NCI-H82 treated with DMSO at 0.1 percent for 48 hours (cell line): ENCODE results near the gene CNGA2.
A peak's percentile ranks its signal among the peaks of the same experiment; 100 is the strongest.

Source experiments
- DNase-seq: peaks from one replicate; lab custom pipeline; 2025; ENCODE audit not compliant: unreplicated experiment; lab: John Stamatoyannopoulos, UW

Gene CNGA2

DNA sequence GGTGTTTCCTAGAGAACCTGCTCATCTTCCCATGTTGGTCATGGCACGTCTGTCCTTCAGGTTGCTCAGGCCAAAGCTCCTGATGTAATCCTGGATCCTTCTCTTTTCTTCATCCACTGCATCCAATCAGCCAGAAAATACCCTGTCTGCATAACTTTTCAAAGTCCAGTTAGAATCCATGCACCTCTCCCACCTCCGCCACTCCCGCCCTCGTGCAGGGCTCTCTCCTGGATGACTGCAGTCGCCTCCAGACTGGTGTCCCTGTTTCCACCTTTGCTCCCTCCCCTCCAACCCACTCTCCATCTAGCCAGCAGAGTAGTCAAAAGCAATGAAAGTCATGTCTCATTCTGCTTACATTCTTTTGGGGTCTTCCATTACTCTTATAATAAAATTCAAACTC, 16.0 kb downstream of the CNGA2 start:
- DNase-seq: no peak

DNA sequence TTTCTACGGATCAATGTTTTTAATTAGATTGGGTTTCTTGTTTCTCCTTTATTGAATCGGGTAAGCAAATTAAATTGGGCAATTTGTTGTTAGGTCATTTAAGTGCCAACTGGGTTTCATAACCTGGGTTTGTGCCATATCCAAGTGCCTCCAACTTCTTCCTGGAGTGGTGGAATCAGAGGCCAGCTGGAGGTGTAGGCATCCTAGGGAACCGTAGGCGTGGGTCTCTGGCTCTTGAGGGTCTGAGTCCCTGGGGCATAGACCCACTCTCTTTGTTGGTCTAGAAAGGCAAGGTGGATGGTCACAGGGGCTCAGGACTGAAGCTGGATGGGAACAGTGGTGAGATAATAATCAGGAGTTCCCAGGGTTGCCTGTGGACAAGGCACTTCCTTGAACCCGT, 18.3 kb downstream of the CNGA2 start:
- DNase-seq: no peak

DNA sequence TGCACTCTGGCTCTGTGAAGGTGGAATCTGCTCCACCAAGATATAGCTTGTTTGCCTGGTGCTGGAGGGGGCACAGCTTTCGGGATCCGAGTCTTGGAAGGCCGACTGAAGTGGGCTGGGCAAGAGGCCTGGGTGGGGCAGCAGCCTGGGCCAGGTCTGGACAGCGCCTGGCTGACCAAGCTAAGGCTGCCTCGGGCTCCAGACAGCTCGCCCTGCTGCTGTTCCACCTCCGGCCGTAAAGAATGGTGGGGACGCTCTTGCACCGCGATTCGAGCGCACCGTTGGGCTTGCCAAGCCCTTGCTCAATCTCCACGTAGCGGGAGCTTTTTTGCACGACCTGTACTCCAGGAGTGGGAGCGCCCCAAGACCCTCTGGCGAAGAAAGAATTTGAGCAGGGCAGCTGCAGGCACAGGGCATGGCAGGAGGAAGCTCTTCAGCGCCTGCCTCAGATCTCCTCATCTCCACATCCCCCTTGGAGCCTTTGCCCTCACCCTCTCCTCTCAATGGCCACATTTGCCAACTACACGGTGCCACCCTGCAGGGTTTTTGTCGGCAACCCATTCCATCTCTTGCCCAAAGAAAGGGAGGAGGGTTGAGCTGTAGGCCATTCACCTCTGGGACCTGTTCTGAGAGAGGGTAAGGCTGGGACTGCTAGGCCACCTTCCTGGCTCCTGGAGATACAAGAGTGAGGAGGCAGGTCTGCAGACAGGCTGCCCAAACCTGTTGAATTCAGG, 18.9 kb downstream of the CNGA2 start:
- DNase-seq: peak; percentile 25

DNA sequence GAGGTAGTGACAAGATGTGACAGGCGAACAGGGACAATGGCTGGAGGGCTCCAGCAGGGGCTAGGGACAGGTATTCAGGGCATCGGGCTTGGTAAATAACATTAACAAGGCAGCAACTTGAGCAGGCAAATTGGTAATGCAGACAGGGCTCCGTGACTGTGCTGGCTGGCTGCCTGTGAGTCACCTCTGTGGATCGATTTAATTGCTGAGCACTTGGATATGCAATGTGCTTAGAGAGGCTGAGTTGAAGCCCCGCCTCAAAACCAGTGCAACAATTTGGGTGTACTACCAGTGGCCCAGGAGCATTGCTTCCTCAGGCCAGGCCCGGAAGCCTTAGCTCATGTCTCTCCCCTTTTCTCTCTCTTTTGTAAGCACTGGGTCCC, 19.5 kb downstream of the CNGA2 start:
- no peak for DNase-seq

DNA sequence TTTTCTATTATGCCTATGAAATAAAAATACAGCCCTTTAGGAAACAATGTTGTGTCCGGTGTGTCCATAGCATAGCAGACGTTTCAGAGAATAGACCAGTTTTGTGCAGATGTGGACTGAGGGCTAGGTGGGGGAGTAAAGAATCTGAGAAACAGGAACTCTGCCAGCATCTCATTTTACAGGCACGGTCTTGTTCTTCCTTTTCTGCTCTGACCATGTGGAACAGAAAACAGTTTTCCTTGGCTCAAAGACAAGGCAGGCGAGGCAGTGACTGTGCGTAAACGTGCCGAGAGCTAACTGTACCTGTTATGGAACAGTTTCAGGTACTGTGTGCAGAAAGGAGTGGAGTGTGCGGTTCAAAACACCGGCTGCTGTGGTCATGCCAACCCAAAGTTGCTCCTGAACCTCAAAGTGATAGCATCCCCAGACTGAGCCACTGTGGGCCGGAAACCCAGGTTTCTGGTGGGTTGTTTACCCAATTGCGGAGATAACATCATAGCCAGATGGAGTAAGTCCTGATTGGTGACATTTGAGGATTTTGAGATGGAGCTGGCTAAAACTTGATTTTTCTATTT, 20.2 kb downstream of the CNGA2 start:
- no peak for DNase-seq

DNA sequence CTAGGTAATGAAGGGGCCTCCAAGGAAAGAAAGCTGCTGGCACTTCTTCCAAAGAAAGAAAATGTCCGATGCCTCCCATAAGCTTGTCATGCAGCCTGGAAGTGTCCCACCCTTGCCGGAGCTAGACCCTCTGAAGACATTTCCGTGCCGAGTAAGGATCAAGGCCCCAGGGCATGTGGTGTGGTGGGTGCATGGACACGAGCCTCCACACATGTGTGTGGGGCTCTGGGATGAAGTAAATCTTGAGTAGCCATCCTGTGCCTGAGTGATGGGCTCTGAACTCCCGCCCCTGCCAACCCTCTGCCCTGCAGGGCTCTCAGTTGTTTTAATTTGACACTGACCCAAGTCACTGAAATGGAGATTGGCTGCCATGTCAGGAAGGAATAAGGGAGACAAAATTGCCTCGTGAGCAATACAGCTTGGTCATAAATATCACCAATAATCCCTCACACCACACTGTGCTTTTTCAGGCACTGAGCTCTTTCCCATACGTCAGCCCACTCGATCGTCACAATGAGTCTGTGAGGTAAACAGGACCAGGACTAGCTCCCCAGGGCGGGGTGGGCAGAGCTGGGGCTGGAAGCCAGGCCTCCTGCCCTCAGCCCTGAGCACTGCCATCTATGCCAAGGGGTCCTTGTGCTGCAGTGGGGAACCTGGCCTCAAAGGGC, 24.6 kb downstream of the CNGA2 start:
- DNase-seq: no peak

DNA sequence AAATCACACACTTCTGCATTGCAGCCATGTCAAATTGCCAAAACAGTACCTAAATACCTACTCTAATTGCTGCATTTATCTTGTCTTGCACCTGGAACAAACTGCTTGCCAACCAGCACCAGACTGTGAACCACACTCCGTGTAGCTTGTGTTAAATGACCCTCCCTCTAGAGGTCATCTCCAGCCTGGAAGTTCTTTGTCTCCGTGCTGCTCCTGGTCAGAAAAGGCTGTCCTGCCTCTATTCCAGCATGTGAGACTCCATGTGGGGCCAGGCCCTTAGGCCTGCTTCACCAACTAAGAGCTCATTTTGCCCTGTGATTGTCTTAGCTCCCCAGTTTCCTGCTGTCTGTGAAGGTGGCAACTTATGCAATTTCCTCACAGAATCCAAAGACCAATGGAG, 28.3 kb downstream of the CNGA2 start:
- no peak for DNase-seq

DNA sequence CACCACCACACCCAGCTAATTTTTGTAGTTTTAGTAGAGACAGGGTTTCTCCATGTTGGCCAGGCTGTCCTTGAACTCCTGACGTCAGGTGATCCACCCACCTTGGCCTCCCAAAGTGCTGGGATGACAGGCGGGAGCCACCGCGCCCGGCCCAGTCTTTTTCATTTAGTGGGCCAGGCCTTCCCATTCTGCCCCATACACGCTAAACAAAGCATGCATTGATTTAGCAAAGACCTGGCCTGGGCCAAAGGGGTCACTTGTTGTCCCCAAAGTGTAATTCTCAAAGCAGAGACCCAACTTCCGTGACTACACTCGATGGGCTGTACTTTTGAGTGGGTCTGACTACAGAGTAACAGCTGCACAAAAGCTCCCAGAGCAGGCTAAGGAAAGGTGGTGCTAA, 29.2 kb downstream of the CNGA2 start:
- DNase-seq: no peak

DNA sequence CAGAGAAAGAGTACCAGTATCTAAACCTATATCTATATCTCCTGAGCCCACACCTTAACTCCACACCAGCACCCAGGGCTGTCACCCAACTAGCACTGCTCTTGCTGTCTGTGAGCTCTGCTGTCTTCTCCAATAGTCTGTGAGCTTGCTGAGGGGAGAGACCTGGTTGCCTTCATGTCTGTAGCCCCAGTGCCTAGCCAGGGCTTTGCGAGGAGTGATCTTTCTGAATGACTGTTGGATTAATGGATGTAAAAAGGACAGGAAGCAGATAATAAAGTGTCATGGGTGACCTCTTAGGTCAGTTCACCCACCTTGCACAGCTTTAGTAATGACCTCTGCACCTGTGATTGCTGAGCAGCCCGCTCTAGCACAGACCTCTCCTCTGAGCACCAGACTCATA, 30.5 kb downstream of the CNGA2 start:
- no peak for DNase-seq

DNA sequence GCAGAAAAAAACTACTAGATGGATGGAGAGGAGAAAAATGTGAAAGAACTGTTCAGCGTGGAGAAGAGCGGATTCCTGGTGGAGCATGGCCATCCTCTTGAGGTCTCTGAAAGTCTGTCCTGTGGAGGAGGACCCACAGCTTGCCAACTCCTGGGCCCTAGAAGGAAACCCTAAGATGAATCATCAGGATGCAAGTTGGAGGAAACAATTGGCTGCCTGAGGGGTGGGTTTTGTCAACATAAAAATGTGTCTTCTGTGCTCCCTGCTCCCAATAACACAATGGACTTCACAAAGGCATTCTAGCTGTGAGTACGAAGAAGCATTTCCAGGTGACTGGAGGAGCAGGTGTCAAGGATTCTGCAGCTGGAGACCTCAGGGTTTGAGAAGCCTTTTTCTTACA, 37.2 kb downstream of the CNGA2 start:
- DNase-seq: no peak

DNA sequence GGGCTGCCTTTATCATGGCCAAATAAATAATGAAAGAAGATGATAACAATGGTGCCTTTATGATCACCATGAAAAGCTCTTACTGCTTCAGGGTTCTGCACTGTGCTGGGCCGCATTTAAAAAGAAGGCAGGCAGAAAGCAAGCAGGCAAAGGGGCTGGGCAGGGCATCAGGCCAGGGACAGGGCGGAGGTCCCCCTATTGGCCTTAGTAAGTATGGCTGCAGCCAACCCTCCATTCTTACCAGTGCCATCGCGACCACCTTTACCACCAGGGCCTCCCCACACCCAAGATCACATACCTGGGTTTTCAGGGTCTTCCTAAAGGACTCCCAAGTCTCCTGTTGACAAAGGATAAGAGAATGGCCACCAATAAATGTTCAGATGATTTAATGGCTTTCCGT, 38.9 kb downstream of the CNGA2 start:
- no peak for DNase-seq

DNA sequence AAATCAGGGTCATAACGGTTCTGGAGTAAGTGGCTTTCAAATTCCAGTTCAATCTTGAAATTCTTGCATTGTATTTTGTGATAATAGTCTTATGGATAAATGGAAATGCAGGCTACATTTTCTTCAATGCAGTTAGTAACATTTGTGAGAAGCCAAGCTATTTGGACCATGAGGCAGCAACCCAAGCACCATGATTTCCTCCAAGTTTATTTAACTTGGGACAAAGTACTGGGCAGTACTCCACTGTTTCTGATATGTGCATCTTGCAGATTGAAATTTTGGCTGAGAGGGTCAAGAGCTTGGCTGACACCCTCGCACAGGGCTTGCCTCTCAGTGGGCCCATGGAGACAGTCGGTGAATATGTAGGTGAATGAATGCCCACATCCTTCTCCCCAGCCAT, 39.9 kb downstream of the CNGA2 start:
- DNase-seq: no peak

DNA sequence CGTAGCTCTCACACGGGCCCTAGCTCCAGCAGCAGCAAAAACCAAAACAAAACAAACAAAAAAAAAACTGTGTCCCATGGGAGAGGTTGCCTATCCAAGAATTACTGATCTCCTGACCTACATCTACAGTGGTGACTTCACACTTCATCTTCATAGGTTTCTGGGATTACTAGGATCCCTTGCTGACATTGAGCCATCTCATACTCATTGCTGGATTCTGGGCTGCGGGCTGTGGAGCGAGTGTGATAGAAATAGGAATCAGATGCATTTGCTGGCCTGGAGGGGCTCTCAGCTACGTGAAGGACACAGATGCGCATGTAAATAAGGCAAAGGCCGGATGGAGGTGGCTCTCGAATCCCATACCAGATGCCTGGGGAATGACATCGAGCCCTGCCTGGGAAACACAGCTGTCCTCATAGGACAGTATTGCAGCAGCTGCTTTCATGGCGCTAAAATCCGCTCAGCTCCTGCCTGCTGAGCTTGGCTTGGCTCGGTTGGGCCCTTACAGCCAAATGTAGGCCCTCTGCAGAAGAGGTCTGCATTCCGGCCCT, 41.7 kb downstream of the CNGA2 start:
- DNase-seq: no peak

DNA sequence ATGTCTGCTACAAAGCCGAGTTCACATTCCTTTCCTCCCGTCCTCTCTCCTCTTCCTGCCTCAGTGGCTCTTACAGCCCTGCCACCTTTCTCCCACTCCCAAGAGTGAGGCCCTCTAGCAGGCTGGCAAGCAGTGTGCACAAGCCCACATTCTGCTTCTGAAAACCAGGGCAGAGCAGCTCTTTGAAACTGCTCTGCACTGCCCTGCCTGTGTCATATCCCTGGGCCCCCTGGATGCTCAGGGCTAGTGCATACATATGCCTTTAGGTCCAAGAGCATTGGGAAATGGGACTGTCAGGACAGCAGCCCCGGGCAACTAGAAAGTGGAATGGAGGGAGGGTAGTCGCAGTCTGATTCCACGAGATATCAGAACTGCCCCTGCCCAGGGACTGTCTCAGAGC, 42.4 kb downstream of the CNGA2 start:
- DNase-seq: no peak

DNA sequence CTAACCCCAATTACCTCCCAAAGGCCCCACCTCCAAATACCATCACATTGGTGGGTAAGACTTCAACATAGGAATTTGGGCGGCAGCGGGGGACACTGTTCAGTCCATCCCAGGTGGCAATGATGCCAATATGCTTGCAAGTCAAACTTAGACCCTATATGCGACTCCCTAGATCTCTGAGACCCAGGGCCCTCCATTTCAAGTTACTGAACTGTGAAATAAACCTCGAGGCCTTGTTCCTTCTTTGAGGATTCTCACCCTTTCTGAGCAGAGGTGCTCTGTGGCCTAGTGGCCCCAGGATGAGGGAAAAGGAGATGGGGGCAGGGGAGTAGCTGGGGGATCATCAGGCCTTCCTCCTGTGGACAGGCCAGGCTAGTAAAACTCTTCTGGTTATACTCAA, 44.7 kb downstream of the CNGA2 start:
- no peak for DNase-seq

DNA sequence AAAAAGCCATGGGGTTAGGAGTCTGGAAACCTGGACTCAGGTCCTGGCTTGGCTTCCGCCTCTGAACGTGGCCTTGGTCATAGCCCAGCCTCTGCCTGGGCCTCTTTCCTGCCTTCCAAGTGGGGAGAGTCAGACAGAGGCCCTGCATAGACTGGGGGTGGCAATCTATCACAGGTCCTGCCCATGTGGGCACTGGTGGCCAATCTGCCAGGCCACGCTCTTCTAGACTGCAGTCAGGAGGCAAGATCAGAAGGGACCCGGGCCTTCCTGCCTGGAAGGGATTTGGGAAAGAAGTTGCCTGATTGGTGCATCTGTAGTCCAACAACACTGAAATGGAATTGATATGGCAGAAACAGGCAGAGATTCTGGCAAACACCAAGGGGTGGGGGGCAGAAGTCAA, 46.1 kb downstream of the CNGA2 start:
- no peak for DNase-seq

DNA sequence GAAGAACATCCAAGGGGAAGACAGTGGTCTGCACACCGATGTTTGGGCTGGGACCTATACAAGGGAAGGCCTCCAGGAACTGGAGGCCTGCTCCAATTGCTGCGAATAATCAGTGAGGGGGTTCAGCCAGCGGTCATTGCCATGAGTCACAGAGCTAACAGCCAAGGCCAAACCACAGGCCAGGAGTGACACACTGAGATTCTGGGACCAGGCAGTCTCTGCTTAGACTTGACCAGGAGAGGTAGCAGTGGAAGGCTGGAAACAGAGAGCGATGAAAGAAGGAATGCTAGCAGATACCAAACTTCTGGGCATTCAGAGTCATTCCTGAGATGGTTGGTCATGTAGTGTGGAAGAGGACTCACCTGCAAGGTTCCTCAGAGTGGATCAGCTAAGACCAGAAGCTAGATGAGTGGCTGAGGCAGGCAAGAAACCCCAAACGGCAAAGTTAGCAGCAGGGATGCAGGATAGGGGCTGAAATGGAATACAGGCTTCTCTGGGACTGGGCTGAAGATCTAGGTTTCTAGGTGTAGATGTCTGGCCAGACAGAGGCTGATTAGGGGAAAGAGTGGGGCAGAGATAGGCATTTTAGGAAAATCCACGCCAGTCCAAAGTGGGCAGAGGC, 54.7 kb downstream of the CNGA2 start:
- DNase-seq: no peak

DNA sequence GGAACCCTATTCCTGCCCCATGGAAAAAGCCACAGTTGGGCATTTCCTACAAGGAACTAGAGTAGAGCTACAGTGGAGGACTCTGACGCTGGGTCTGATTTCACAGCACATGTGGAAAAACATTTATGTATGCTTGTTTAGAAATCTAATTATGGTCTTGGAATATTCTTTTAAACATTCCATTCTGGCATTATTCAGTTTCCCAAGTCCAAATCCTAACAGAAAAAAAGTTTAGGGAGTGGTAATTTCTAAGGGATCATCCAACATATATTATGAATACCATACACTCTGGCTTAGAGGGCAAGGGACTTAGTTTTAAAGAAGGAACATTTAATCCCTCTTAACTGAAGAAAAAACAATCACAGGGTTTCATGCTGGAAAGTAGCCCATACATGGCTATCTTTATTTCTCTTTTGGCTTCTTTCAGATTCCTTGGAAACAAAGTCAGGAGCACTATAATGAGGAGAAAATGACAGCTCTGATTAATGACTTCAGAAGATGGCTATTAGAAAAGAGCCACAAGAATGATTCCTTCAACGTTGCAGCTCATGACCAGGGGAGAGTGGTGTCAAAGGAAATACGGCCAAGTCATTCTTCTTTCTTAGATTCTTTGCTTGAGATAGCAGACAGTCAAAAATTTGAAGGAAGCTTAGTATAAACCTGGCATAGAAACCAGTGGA, 56.1 kb downstream of the CNGA2 start:
- no peak for DNase-seq

DNA sequence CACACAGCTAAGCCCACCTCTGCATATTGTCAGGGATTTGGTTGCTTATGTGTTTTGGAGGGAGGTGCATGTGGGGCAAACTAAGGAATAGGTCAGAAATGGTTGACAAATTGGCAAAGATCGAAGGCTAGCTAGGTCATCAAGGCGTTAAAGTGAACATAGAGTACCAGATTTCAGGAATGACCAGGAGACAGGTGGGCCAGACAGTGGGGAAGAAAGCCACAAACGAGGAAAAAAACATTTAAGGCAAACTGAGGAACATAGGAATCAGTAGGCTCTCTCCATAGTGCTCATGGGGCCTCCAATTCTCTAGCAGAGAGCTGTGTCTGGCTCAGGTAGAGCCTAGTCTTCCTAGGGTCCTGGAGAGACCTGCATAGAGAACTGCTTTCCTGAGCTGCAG, 57.4 kb downstream of the CNGA2 start:
- no peak for DNase-seq

DNA sequence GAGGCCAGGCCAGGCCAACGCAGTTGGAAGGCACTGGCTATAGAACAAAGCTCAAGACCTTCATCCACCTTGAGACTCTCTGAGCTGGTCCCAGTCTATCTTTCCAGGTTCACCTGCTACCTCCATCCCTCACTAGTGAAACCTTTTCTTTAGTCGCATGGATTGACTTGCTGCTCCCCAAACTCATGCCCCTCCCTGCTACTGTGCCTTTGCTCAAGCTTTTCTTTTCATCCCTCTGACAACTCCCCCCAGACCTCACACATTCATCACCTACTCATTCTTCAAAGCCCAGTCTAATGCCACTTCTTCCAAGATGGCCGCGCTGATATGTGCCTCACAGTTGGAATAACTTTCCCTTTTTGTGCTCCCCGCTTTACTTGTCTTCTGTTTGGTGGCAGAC, 58.0 kb downstream of the CNGA2 start:
- no peak for DNase-seq

DNA sequence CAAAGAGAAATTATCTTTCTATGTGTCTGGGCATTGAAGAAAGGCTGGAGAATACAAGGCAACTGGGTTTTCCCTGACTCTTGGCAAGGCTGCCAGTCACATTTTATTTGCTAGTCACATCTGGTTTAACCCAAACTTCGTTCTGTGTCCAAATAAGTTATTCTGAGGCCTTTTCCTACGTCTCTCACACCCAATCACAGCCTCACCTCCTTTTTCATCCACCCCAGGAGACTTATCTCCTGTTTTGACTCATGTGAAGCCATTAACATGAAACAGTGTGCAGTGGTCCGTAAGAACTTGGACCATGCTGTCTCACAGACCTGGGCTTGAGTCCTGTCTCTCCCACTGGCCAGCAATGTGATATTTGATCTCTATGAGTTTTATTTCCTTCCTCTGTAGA, 59.3 kb downstream of the CNGA2 start:
- no peak for DNase-seq
